Measurements from ENCODE around the gene SAG. TPM values are rescaled to one million over a fixed set of nuclear protein-coding genes. Genes with fewer than 3 reads are reported as not detected.

The SAG gene
- total and polyA plus RNA-seq, 2 of the 13 experiments (the other 11 are each of a cell fraction or from before 2014, with no cell fraction given), result not detected

DNA sequence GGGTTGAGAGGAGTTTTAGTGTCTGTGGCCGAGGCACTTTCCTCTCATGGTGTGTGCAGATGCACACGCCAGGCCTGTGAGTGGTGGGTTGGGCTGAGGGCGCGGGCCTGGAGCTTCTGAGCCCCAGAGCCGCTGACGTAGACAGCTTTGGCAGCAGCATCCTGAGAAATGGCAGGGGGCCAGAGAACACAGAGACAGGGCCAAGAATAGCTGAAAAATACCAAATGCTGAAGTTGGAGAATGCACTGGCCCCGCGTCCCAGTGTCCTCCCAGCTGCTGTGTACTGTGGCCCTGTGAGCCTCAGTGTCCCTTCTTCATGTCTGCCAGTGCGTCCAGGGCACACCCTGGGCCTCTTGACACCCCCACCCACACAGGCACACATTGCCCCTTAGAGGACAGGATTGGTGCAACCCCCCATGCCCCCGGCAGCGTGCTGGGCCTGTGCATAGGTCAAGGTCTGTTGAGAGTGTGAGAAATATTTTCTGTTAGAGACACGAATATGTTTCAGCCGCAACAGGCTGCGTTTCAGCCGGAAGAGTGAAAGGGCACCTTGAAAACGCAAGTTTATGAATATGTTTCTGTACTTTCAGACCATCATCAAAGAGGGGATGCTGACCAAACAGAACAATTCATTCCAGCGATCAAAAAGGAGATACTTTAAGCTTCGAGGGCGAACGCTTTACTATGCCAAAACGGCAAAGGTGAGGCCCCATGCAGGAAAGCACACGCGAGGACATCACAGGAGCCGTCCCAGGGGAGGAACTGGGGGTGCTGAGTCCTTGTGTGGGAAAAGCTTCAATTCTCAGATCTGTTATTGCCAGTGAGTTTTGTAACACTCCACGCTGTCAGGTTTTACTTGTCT, 80.3 kb downstream of the SAG start (continued):
- 0 out of 2 replicates have a peak, but pooled peaks have one; percentile 23 for TF ChIP-seq ZFP37 (CRISPR knock-in tag; IDR thresholded peaks at IDR 0.05; ENCODE audit: borderline replicate concordance)
- TF ChIP-seq MEIS2 (CRISPR knock-in tag; IDR thresholded peaks at IDR 0.05), result no peak
- TF ChIP-seq THAP8 (CRISPR knock-in tag; IDR thresholded peaks at IDR 0.05; ENCODE audit: borderline replicate concordance), result no peak
- TF ChIP-seq, protein P1, sequence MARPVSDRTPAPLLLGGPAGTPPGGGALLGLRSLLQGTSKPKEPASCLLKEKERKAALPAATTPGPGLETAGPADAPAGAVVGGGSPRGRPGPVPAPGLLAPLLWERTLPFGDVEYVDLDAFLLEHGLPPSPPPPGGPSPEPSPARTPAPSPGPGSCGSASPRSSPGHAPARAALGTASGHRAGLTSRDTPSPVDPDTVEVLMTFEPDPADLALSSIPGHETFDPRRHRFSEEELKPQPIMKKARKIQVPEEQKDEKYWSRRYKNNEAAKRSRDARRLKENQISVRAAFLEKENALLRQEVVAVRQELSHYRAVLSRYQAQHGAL (CRISPR knock-in tag; IDR thresholded peaks at IDR 0.05; ENCODE audit: not compliant biosample characterization), result no peak
- peak; percentile 78; the same call in 1 of the 2 replicates for TF ChIP-seq ZNF337 (CRISPR knock-in tag; IDR thresholded peaks at IDR 0.05; ENCODE audit: borderline replicate concordance, low read depth)
- no peak for TF ChIP-seq BATF2 (CRISPR knock-in tag; IDR thresholded peaks at IDR 0.05)
- TF ChIP-seq SALL2 (CRISPR knock-in tag; IDR thresholded peaks at IDR 0.05), result peak; percentile 72; the same call in 1 of the 2 replicates
- peak; percentile 90; the same call in 1 of the 2 replicates for TF ChIP-seq ZNF598 (CRISPR knock-in tag; IDR thresholded peaks at IDR 0.05; ENCODE audit: borderline replicate concordance)
- TF ChIP-seq ZBTB43 (CRISPR knock-in tag; conservative IDR thresholded peaks at IDR 0.05), result peak; percentile 85
- no peak for TF ChIP-seq SATB2 (CRISPR knock-in tag; IDR thresholded peaks at IDR 0.05)
- no peak for TF ChIP-seq CENPX (CRISPR knock-in tag; IDR thresholded peaks at IDR 0.05)
- no peak for TF ChIP-seq SOX13 (IDR thresholded peaks at IDR 0.05)
- peak in 1 of 2 experiments; percentile 43; a peak in 1 of 4 replicates for TF ChIP-seq SOX13 (CRISPR knock-in tag; conservative IDR thresholded peaks at IDR 0.05 in 1 of 2, IDR thresholded peaks at IDR 0.05 in 1 of 2)
- peak; percentile 89 for TF ChIP-seq SMAD9 (CRISPR knock-in tag; IDR thresholded peaks at IDR 0.05)
- 0 out of 2 replicates have a peak, but pooled peaks have one; percentile 50 for TF ChIP-seq KDM2A (CRISPR knock-in tag; IDR thresholded peaks at IDR 0.05; ENCODE audit: borderline replicate concordance, low read depth)
- TF ChIP-seq MAFG (CRISPR knock-in tag; IDR thresholded peaks at IDR 0.05), result no peak
- no peak for TF ChIP-seq FOXK2 (IDR thresholded peaks at IDR 0.05)
- TF ChIP-seq ZNF709 (CRISPR knock-in tag; IDR thresholded peaks at IDR 0.05), result 0 out of 2 replicates have a peak, but pooled peaks have one; percentile 41
- no peak for TF ChIP-seq PCBP2 (optimal IDR thresholded peaks at IDR 0.05; ENCODE audit: low read depth, low read length, poor library complexity, severe bottlenecking)
- no peak for TF ChIP-seq NBN (conservative IDR thresholded peaks at IDR 0.05)
- no peak for TF ChIP-seq KLF16 (CRISPR knock-in tag; IDR thresholded peaks at IDR 0.05)
- peak; percentile 60 for TF ChIP-seq GABPB1 (CRISPR knock-in tag; IDR thresholded peaks at IDR 0.05)
- TF ChIP-seq ZBTB26 (CRISPR knock-in tag; IDR thresholded peaks at IDR 0.05; ENCODE audit: borderline replicate concordance), result 0 out of 2 replicates have a peak, but pooled peaks have one; percentile 20
